HG03095 (cell line): Measurements from ENCODE around the gene VPS11.
"Not testable (repeated sequence)": the region's sequence is repeated elsewhere in the genome, so short reads cannot be mapped to it uniquely, and the experiment has no call there.

Experiments used
- ATAC-seq: cut with Tn5 transposase; IDR thresholded peaks from one replicate; pipeline ENCODE4 v1.9.1; 2021; ENCODE audit warnings: moderate library complexity; ENCODE audit not compliant: unreplicated experiment

VPS11 gene

GRCh38 chr11:119100994-119101758 lies 33.6 kb downstream of the VPS11 start:
- ATAC-seq = no peak

DNA sequence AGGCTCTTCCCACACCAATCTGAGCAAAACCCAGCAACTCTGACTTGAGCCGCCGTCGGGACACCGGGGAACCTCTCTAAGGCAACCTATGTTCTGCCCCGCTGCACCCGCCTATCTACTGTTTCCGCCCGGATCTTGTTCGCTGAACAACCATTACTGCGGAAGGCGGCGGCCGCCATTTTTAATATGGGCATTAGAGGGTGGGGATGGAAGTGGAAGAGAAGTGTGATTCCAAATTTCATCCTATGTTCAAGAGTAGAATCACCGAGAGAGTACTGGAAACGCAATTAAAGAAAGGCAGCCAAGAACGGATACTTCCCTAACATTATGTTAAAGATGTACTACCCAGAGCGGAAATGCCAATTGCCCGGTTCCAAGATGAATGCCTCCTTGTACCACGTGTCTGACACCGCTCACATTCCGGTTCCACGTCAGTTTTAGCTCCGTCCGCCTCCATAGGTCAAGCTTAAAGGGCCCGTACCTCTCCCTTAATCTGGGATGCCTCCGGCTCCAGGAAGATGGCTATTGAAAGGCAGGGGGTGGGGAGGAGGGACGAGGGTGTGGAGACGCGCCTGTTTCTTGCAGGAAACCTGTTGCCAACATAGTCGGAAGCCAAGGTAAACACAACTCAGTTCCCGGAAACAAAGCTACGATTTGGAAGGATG lies 34.3 kb downstream of the VPS11 start, which contains the start of gene DPAGT1:
TSS of gene DPAGT1 (minus strand) at position 95 of the 665 bp plus-strand sequence. CDS start 198 bp downstream, outside the sequence.
- ATAC-seq = peak; percentile 84

- not testable (repeated sequence) for ATAC-seq
These were observed 35.6 kb downstream of the VPS11 start for GRCh38 chr11:119103161-119103664.

- ATAC-seq = no peak
These were observed 36.2 kb downstream of the VPS11 start for GRCh38 chr11:119103793-119104192.

DNA sequence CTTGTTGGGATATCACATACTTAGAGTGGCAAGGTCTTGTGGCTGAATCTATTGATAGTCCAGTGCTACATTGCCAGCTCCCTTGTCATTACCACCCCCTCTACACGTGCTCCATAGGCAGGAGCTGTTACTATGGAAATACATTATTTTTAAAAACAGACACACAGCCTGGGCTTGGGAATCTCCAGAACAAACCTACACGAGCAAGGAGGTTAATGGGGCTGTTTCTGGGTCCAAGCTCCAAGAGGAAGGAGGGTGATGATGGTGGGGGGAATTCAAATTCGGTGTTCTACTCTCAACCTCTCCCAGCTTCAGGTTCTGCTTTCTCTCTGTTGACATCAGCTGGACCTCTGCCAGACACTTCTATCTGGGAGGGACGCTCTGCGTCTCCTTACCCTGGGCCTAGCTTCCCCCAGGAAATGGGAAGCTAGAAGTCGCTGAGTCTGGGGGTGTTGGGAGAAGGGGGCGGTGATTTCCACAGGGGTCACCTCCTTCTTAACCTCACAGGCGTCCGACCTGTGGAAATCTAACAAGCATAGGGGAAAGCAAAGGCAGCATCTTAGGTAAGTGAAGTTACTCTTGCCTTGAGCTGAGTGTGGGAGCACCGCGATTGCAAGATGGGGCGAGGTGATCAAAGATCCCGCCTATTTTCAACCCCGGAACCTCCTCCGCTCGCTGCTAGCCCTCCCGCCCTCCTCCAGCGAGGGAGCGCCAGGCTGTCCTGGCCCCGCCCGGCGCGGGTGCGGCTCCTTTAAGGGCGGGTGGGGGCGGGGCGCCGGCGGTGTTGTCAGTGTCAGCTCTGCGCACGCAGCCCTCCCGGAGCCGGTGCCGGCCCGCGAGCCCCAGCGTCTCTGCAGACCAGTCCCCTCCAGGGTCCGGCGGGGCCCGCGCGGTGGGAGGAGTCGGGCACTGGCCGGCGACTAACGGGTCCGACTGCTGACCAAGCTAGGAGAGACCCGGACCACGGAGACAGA lies 39.2 kb downstream of the VPS11 start, which contains the start of gene C2CD2L:
TSS of gene C2CD2L (plus strand) at position 781 of the 974 bp plus-strand sequence. CDS start 398 bp downstream, outside the sequence.
- ATAC-seq = peak; percentile 64

GRCh38 chr11:119107538-119108145 lies 40.0 kb downstream of the VPS11 start:
- no peak for ATAC-seq

- ATAC-seq = no peak
These were observed 40.7 kb downstream of the VPS11 start for GRCh38 chr11:119108146-119108856.

DNA sequence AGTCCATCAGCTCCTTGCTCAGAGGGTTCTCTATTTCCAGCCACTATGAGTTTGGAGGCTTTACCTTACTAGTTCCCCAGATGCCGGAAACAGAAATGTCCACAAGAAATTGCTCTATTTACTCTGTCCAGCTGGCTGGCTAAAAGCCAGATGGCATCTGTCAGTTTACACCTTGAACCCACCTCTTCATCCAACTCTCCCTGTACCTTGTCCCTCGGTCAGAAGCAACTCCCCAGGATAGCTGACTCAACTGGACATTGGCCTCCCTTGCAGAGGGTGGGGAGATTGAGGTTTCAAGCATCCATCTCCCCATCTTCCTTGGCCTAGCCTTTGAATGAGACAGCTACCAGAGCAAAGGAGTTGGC lies 41.2 kb downstream of the VPS11 start:
- ATAC-seq = no peak

GRCh38 chr11:119109843-119110242 lies 42.2 kb downstream of the VPS11 start:
- ATAC-seq = no peak

GRCh38 chr11:119110439-119110838 lies 42.8 kb downstream of the VPS11 start:
- ATAC-seq = no peak

DNA sequence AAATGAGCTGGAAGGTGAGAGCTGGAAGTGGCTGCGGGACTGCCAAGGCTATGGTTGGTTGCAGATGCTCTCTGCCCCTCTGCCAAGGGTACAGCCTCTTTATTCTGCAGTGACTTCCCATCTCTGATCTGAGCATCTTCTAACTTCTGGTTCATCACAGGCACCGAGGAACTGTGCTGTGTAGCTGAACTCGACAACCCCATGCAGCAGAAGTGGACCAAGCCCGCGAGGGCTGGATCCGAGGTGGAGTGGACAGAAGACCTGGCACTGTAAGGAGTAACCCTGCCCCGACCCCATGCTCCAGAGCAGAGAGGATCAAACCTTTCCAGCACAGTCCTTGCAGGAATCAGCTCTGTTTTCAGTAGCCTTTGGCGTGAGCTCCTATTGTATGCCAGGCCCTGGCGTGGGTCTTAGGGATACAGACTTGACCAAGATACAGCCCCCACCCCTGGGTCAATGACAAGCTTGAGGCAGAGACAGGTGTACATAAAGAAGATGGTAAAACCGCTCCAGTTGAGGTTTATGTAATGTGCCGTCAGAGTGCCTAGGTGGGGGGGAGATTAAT lies 43.8 kb downstream of the VPS11 start:
- ATAC-seq = no peak

DNA sequence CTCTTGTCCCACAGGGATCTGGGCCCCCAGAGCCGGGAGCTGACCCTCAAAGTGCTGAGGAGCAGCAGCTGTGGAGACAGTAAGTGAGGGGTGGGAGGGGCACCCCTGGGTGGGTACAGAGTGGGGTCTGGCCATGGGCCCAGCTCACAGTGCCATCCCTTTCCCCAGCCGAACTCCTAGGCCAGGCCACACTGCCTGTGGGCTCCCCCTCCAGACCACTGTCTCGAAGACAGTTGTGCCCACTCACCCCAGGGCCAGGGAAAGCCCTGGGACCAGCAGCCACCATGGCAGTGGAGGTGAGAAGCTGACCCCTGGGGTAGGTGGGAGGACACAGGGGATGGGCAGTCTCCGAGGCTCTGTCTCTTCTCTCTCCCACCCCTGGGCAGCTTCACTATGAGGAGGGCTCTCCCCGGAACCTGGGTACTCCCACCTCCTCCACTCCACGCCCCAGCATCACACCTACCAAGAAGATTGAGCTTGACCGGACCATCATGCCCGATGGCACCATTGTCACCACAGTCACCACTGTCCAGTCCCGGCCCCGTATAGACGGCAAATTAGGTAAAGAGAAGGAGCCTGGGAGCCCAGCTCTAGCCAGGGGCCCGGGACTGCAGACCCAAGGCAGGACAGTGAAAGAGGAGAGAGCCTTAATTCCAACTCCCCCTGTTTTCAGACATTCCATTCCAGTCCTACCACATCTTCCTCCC lies 44.8 kb downstream of the VPS11 start:
- ATAC-seq = no peak

DNA sequence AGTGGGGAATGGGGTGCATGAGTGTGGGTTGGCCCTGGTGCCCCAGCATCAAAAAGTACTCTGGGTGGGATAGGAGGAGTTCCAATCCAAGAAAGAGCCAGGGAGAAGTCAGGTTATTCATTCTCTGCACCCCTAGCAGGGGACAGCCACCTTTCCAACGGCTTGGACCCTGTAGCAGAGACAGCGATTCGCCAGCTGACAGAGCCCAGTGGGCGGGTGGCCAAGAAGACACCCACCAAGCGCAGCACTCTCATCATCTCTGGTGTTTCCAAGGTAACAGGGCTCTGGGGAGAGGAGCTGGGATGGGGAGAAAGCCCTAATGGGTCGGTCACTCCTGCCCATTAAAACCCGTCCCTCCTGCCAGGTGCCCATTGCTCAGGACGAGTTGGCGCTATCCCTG lies 46.1 kb downstream of the VPS11 start:
- no peak for ATAC-seq

DNA sequence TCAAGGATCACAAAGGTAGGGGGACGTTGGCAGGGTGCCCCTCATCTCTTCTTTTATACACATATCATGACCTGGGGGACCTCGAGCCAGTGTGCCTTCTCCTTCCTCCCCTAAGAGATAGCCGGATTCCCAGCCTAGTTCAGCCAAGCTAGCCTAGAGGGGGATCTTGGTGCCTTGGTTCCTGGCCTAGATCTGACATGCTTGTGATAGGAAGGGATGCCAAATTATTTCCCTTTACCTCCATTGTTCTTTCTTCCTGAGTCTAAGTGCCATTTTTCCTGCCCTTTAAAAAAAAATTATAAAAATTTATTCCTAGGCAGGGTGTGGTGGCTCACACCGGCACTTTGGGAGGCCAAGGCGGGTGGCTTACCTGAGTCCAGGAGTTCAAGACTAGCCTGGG lies 46.7 kb downstream of the VPS11 start:
- no peak for ATAC-seq

DNA sequence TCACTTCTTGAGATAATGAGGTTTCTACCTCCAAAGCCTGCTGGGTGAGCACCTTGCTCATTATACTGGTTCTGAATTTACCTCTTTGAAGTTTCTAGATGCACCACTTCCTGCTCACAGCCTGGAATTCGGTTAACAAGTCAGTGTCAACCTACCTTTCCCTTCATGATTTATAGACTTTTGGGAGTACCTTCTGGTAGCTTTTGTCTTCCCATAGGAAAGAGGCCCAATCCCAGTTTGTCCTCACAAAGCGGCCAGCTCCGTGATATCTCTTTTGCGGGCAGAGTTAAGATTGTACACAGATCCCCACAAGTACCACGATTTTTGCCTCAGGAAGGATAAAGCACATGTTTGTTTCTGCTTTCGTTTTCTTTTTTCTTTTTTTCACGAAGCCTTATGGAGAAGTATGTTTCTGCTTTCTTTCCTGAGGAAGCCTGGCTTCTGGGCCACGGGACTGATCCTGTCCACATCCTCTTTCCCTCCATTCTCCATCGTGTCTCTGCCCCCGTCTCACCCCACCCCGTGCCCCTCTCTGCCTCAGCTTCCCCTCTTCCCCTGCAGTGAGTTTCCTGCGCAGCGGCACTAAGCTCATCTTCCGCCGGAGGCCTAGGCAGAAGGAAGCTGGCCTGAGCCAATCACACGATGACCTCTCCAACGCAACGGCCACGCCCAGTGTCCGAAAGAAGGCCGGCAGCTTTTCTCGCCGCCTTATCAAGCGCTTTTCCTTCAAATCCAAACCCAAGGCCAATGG lies 48.0 kb downstream of the VPS11 start:
- ATAC-seq = no peak

DNA sequence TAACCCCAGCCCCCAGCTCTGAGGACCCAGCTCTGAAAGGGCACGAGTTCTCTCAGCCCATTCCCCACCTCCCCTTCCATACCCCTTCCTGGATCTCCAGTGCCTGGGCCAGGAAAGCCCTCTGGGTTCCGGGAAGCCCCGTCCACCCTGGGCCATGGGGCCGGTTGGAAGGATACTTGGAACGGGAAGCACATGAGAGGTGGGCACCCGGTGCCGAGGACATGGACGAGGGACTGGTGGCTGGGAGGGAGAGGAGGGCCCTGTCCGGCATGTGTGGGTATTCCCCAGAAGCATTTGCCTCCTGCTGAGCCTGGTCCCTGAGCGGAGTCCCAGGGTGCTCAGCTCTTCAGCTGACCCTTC lies 48.6 kb downstream of the VPS11 start:
- ATAC-seq = no peak

DNA sequence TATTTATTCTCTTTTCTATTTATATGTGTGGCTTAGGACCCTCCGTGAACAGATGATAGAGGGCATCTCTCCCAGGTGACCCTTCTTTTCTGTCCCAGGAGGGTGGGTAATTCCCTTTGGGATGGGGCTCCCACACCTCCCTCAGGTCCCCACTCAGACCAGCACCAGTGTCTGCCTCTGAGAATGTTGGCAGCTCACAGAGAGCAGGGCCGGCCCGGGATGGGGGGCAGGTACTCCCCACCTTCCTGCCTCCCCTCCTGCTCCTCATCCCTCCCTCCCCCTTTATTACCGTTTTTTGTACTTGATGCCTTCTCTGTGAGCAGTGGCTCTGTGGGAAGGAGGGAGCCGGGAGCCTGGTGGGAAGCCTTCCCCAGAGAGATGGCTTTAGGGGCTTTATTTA lies 49.0 kb downstream of the VPS11 start:
- ATAC-seq = no peak

DNA sequence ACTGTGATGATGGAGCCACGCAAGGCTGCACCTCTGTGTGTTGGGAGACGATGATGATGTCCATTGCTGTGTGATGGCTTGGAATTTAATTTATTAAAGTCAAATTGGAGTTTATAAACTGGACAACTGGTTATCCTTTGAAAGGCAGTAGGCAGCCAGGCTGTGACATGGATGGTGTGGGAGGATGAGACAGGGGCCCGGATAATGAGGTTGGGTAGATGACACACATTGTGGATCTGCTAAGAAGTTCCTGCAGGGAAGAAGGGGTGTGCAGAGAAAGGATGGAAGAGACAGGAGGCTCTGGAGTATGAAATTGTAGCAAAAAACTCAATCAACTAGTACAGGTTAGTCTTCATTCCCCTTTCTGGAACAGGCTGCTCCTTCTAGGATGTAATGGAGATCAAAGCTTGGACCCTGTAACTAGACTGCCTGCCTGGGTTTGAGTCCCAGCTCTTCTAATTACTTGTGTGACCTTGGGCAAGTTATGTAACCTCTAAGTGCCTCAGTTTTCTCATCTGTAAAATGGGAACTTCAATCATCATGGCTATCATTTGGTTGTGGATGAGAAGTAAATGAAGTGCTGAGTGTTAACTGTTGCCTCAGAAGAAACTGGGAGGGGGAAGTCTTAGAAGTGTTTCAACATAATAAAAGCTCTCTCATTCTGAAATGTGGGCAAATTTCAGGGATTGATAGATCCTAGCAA lies 49.5 kb downstream of the VPS11 start:
- ATAC-seq = no peak
